Right atrium auricular region (tissue), 2 donors: Measurements from ENCODE around the gene C16orf95. TPM values are rescaled to one million over a fixed set of nuclear protein-coding genes. Genes with fewer than 3 reads are reported as not detected.

ENCODE experiments used
- DNase-seq: peaks from one replicate; pipeline ENCODE4 v3.0.0-alpha.2; 2019; ENCODE audit warnings: low spot score
- H3K27ac ChIP-seq, 2 donors: fragments of 200-600 bp; sonication (generic); 1 replicate in 1 of 2; 2 replicates in 1 of 2; pipeline ENCODE4 v1.5.1; 2016 to 2019
- H3K27me3 ChIP-seq, 2 donors: fragments of 200-600 bp; sonication (generic); one replicate each; pipeline versions ENCODE4 v1.5.1 to v1.6.0; 2017 to 2019
- H3K36me3 ChIP-seq: fragments of 200-600 bp; sonication (generic); one replicate; pipeline ENCODE4 v1.5.1; 2016
- H3K4me1 ChIP-seq, 2 donors: fragments of 200-600 bp; sonication (generic); one replicate each; pipeline versions ENCODE4 v1.5.1 to v1.6.0; 2017 to 2019
- H3K4me3 ChIP-seq, 2 donors: fragments of 200-600 bp; sonication (generic); 1 replicate in 1 of 2; 2 replicates in 1 of 2; pipeline ENCODE4 v1.5.1; 2017 to 2019; ENCODE audit warnings: mild to moderate bottlenecking in 1 of 2, moderate library complexity in 1 of 2
- H3K9me3 ChIP-seq, 2 donors: fragments of 200-600 bp; sonication (generic); one replicate each; pipeline ENCODE4 v1.5.1; 2019
- CTCF ChIP-seq, 2 donors: fragments of 200-600 bp; sonication (generic); IDR thresholded peaks; one replicate each; pipeline ENCODE4 v1.5.1; 2019; ENCODE audit warnings: antibody characterized with exemption in 2 of 2
- total RNA-seq, 2 donors: library from RNA; depleted of rRNA; stranded (reverse); fragments of >200 nt; gene quantifications; one replicate each; pipeline ENCODE4 v1.1.0, GENCODE V29; 2016

Gene C16orf95
- total RNA-seq, 2 donors from 2014 or later, result 0.59 to 2.4 TPM

- no peak overlapping the region for H3K4me3 ChIP-seq
- TF ChIP-seq CTCF (IDR thresholded peaks at IDR 0.05), result no peak
- H3K36me3 ChIP-seq, result no peaks in the 10 kb centered on the region
- no peak for DNase-seq
- H3K4me1 ChIP-seq, result no peaks in the 10 kb centered on the region
- no peak overlapping the region for H3K27ac ChIP-seq
- H3K27me3 ChIP-seq, result no peaks in the 10 kb centered on the region
- no peaks in the 10 kb centered on the region for H3K9me3 ChIP-seq
These were observed 28.3 kb downstream of the C16orf95 start for GRCh38 chr16:87288753-87289362.

GRCh38 chr16:87286839-87287626 lies 30.2 kb downstream of the C16orf95 start:
- no peaks in the 10 kb centered on the region for H3K27me3 ChIP-seq
- no peaks in the 10 kb centered on the region for H3K4me1 ChIP-seq
- no peaks in the 10 kb centered on the region for H3K36me3 ChIP-seq
- no peak overlapping the region for H3K4me3 ChIP-seq
- DNase-seq, result no peak
- no peaks in the 10 kb centered on the region for H3K9me3 ChIP-seq
- no peak for TF ChIP-seq CTCF (IDR thresholded peaks at IDR 0.05)
- H3K27ac ChIP-seq, result no peak overlapping the region

- TF ChIP-seq CTCF (IDR thresholded peaks at IDR 0.05), result no peak
- DNase-seq, result no peak
- Histone ChIP-seq H3K27ac (no peak overlapping the region), H3K9me3 (no peaks in the 10 kb centered on the region), H3K4me3 (no peak overlapping the region), H3K4me1 (no peaks in the 10 kb centered on the region), H3K27me3 (no peaks in the 10 kb centered on the region), H3K36me3 (no peaks in the 10 kb centered on the region)
These were observed 33.0 kb downstream of the C16orf95 start for GRCh38 chr16:87284183-87284582.

- Histone ChIP-seq H3K4me1 (peaks cover 0 to 3% of the 10 kb centered on the region in 2 donors), H3K4me3 (no peak overlapping the region), H3K27ac (no peak overlapping the region), H3K36me3 (no peaks in the 10 kb centered on the region), H3K9me3 (no peaks in the 10 kb centered on the region), H3K27me3 (no peaks in the 10 kb centered on the region)
- no peak for TF ChIP-seq CTCF (IDR thresholded peaks at IDR 0.05)
- DNase-seq, result no peak
These were observed 38.0 kb downstream of the C16orf95 start for GRCh38 chr16:87279094-87279658.

- Histone ChIP-seq H3K27ac (no peak overlapping the region), H3K27me3 (no peaks in the 10 kb centered on the region), H3K4me1 (peaks cover 0 to 3% of the 10 kb centered on the region in 2 donors), H3K36me3 (no peaks in the 10 kb centered on the region), H3K4me3 (no peak overlapping the region), H3K9me3 (no peaks in the 10 kb centered on the region)
- TF ChIP-seq CTCF (IDR thresholded peaks at IDR 0.05), result peak; percentile 76 to 90
- DNase-seq, result peak; percentile 87
These were observed 38.8 kb downstream of the C16orf95 start for GRCh38 chr16:87278191-87279093.
